Measurements from ENCODE around the gene ENPP5.

DNA sequence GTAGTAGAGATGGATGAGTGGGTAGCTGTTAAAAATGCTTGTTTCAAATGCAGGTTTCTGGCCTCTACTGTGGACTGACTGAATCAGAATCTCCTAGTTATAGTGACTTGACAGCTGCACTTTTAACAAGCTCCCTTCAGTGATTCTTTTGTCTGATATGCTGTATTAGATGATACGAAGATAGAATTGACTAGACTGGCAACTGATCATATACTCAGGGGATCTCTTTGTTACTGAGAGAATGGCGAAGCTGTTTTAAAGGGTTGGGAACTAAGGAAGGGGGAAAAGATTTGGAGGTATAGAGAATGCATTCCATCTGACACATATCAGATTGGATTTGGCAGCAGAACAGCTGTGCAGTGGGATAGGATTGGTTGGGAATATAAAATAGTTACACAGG, 33.9 kb downstream of the ENPP5 start:
- TF ChIP-seq, protein P1, sequence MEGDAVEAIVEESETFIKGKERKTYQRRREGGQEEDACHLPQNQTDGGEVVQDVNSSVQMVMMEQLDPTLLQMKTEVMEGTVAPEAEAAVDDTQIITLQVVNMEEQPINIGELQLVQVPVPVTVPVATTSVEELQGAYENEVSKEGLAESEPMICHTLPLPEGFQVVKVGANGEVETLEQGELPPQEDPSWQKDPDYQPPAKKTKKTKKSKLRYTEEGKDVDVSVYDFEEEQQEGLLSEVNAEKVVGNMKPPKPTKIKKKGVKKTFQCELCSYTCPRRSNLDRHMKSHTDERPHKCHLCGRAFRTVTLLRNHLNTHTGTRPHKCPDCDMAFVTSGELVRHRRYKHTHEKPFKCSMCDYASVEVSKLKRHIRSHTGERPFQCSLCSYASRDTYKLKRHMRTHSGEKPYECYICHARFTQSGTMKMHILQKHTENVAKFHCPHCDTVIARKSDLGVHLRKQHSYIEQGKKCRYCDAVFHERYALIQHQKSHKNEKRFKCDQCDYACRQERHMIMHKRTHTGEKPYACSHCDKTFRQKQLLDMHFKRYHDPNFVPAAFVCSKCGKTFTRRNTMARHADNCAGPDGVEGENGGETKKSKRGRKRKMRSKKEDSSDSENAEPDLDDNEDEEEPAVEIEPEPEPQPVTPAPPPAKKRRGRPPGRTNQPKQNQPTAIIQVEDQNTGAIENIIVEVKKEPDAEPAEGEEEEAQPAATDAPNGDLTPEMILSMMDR (conservative IDR thresholded peaks at IDR 0.05), result no peak
- no peak for TF ChIP-seq ZFX (IDR thresholded peaks at IDR 0.05)

Measured in C4-2B (cell line).